ENCODE data around the gene ABCB8. TPM values are rescaled to one million over a fixed set of nuclear protein-coding genes. Genes with fewer than 3 reads are reported as not detected.

ABCB8 gene
- total and polyA plus RNA-seq, 4 donors = 12.4 to 30.2 (median 22.5) TPM

GRCh38 chr7:151083824-151084160, 55.5 kb downstream of the ABCB8 start:
- Histone ChIP-seq H3K9ac (ENCODE audit: low read depth in 1 of 2, low read length in 2 of 2) (no peak overlapping the region), H3K36me3 (ENCODE audit: control insufficient read depth in 4 of 4, insufficient read depth in 3 of 4, low read depth in 1 of 4, low read length in 3 of 4) (peaks cover 0 to 1% (median 0%) of the 10 kb centered on the region in 4 donors), H3K27ac (ENCODE audit: low read depth in 1 of 2, low read length in 2 of 2) (peak overlapping the region; percentile 85 to 94), H3K9me3 (ENCODE audit: control insufficient read depth in 4 of 4, low read length in 3 of 4) (no peaks in the 10 kb centered on the region), H3K4me3 (ENCODE audit: low read depth in 1 of 3, low read length in 3 of 3) (peak overlapping the region in 2 of 3 donors; percentile 76 to 98), H3K27me3 (ENCODE audit: control insufficient read depth in 4 of 4, insufficient read depth in 4 of 4, low read length in 3 of 4) (no peaks in the 10 kb centered on the region), H3K4me1 (ENCODE audit: control insufficient read depth in 4 of 4, insufficient read depth in 4 of 4, low read length in 3 of 4) (peaks cover 24 to 66% (median 49%) of the 10 kb centered on the region in 4 donors)
- no peak for DNase-seq (ENCODE audit: low spot score)
- TF ChIP-seq NR2F2 (IDR thresholded peaks at IDR 0.05) (no peak), GABPA (IDR thresholded peaks at IDR 0.05 in 1 of 2, conservative IDR thresholded peaks at IDR 0.05 in 1 of 2) (no peak), CTCF (IDR thresholded peaks at IDR 0.05; ENCODE audit: low read depth, low read length, missing input control) (no peak), YY1 (IDR thresholded peaks at IDR 0.05) (no peak), HNF4G (IDR thresholded peaks at IDR 0.05) (no peak), MAX (IDR thresholded peaks at IDR 0.05) (no peak), EGR1 (IDR thresholded peaks at IDR 0.05; ENCODE audit: low read depth in 2 of 2) (no peak), ZBTB33 (IDR thresholded peaks at IDR 0.05) (no peak), RAD21 (IDR thresholded peaks at IDR 0.05) (no peak), FOXA1 (IDR thresholded peaks at IDR 0.05) (no peak), ATF3 (IDR thresholded peaks at IDR 0.05) (no peak), FOXA2 (IDR thresholded peaks at IDR 0.05) (no peak), RXRA (IDR thresholded peaks at IDR 0.05) (no peak), TAF1 (conservative IDR thresholded peaks at IDR 0.05) (no peak)
- 31% methylated on average over 3 of the region's 3 CpGs for WGBS

GRCh38 chr7:151085329-151085690, 57.1 kb downstream of the ABCB8 start:
- Histone ChIP-seq H3K36me3 (ENCODE audit: control insufficient read depth in 4 of 4, insufficient read depth in 3 of 4, low read depth in 1 of 4, low read length in 3 of 4) (peaks cover 0 to 1% (median 0%) of the 10 kb centered on the region in 4 donors), H3K27ac (ENCODE audit: low read depth in 1 of 2, low read length in 2 of 2) (peak overlapping the region; percentile 77 to 93), H3K9ac (ENCODE audit: low read depth in 1 of 2, low read length in 2 of 2) (no peak overlapping the region), H3K9me3 (ENCODE audit: control insufficient read depth in 4 of 4, low read length in 3 of 4) (no peaks in the 10 kb centered on the region), H3K27me3 (ENCODE audit: control insufficient read depth in 4 of 4, insufficient read depth in 4 of 4, low read length in 3 of 4) (no peaks in the 10 kb centered on the region), H3K4me3 (ENCODE audit: low read depth in 1 of 3, low read length in 3 of 3) (no peak overlapping the region), H3K4me1 (ENCODE audit: control insufficient read depth in 4 of 4, insufficient read depth in 4 of 4, low read length in 3 of 4) (peaks cover 20 to 64% (median 49%) of the 10 kb centered on the region in 4 donors)
- TF ChIP-seq ATF3 (IDR thresholded peaks at IDR 0.05) = no peak
- TF ChIP-seq YY1 (IDR thresholded peaks at IDR 0.05) = no peak
- TF ChIP-seq EGR1 (IDR thresholded peaks at IDR 0.05; ENCODE audit: low read depth in 2 of 2) = no peak
- TF ChIP-seq HNF4A (conservative IDR thresholded peaks at IDR 0.05) = no peak
- TF ChIP-seq NR2F2 (IDR thresholded peaks at IDR 0.05) = no peak
- no peak for TF ChIP-seq FOXA2 (IDR thresholded peaks at IDR 0.05)
- no peak for TF ChIP-seq HNF4G (IDR thresholded peaks at IDR 0.05)
- TF ChIP-seq SP1 (IDR thresholded peaks at IDR 0.05) = no peak
- no peak for TF ChIP-seq TAF1 (conservative IDR thresholded peaks at IDR 0.05)
- no peak for TF ChIP-seq GABPA (IDR thresholded peaks at IDR 0.05 in 1 of 2, conservative IDR thresholded peaks at IDR 0.05 in 1 of 2)
- no peak for TF ChIP-seq RAD21 (IDR thresholded peaks at IDR 0.05)
- TF ChIP-seq CTCF (IDR thresholded peaks at IDR 0.05; ENCODE audit: low read depth, low read length, missing input control) = no peak
- TF ChIP-seq REST (IDR thresholded peaks at IDR 0.05) = no peak
- no peak for TF ChIP-seq ZBTB33 (IDR thresholded peaks at IDR 0.05)
- DNase-seq (ENCODE audit: low spot score) = no peak
- WGBS = 32% methylated on average over 5 of the region's 5 CpGs

Data from liver (tissue), 9 donors.